A549 treated with AZD9567 at 1 μM for 4 hours (cell line): ENCODE results near the gene MYO15B. TPM values are rescaled to one million over a fixed set of nuclear protein-coding genes. Genes with fewer than 3 reads are reported as not detected.

ENCODE experiments used
- total RNA-seq: library from RNA; stranded (reverse); fragments of 200-300 nt; extraction: Qiagen RNA extraction; gene quantifications from 5 replicates; pipeline ENCODE4 v1.2.3, GENCODE V29; 2022; ENCODE audit not compliant: insufficient read depth

MYO15B gene
- total RNA-seq, result 30.7 to 53.7 TPM (median 43.5 TPM) in 5 replicates

DNA sequence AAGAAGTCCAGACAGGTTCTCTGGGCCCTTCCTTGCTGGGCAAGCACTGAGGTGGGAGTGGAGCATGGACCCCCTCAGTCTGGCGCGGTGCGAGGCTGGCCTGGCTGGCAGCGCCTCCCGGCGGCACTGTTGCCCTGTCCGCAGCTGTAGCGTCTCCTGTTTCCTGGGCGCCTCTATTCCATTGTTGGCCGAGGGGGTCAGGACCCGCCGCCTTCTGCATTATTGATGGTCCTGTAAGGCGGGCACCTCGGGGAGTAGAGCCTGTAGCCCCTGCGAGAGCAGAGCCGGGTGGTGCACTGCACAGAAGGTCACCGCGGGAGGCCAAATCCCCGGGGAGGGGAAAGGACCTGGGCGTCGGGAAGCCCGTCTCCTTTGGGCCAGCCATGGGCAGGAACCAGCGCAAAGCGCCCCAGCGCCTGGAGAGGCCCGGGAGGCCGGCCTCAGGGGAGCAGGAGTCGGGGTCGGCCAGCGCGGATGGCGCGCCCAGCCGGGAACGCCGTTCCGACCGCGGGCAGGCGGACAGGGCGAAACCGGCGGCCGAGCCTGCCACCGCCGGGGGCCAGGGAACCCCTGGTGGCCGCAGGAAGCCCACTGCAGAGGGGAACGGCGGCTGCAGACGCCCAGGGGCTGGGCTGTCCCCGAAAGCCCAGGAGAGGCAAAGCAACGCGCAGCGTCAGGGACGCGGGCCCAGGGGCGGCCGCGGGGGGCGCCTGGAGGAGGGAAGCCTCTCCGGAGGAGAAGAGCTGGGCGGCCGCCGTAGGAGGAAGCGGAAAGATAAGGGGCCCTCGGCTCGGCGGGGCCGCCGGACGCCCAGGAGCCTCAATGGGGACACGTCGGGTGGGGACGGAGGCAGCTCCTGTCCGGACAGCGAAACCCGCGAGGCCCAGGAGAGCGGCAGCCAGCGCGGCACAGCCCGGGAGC lies at the start of gene MYO15B:
Gene MYO15B, plus strand, starts transcription at position 126 of the 921 bp plus-strand sequence. Its CDS starts 258 bp downstream, at position 384.

DNA sequence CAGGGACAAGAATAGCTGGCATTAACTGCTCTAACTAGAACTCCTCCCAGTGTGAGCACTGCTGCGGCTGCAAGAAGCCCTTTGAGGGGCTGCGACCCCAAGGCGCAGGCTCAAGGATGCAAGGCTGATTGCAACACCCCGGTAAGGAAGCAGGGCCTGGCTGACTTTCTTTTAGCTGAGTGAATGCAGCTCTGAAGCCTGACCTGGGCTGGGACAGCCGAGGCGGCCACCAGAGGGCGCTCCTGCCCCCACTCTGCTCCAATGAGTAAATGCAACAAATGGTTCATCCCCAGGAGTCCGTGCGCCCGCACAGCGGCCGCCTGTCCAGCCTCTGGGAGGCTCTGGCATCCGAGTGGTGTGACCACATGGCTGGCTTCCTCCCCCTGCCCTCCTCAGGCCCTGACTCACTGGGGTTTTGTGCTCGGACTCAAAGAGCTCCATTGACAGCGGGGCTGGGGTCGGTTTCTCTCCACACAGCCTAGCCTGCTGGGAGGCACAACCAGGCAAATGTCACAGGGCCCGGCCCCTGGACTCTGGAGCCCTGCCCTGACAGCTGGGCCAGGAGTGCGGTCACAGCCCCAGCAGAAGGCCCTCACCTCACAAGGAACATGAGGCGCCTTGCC lies 45.4 kb downstream of the MYO15B start, which contains the start of gene SMIM5:
Gene SMIM5, plus strand, starts transcription at position 572 of the 623 bp plus-strand sequence. CDS start 6,768 bp downstream, outside the sequence.

DNA sequence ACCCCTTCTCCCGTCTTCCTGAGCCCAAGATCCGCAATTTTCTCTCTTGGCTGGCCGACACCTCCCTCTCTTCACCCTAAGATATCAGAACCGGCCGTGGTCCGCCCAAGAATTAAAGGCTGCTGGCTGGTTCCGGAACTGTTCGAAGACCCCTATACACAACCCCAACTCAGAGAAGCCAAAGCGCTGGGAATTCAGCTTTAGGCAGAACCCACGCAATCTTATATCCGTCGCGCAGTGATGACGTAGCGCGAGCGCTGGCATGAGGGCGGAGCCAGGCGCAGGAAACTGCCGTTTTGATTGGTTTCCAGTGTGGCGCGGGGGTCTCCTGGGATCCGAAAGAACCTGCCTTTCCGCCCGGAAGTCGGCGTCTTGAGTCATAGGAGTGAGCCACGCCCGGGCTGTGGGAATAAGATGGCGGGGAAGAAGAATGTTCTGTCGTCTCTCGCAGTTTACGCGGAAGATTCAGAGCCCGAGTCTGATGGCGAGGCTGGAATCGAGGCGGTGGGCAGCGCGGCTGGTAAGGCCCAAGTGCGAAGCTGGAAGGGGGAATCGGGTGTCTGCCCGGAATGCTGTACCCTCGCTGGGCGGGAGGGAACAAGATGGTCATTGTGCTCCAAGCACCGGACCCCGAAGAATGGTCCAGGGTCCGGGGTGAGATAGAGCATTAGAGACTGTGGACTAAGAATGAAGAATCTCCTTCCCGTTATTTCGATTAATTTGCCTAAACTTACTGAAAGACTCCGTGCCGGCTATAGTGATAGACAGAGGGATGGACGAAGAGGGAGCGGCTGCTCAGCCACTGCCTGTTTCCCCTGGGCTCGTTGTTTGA lies 79.6 kb downstream of the MYO15B start, which contains the start of the genes RECQL5 and SAP30BP:
Gene RECQL5, minus strand, starts transcription at position 196 of the 832 bp plus-strand sequence. CDS start 597 bp downstream, outside the sequence.
Gene SAP30BP, plus strand, starts transcription at position 380 of the 832 bp plus-strand sequence. Its CDS starts 35 bp downstream, at position 415.

Other genes with a start within 250 kb of the MYO15B start
- 90.0 to 100 TPM (median 98.6 TPM) in 5 replicates for gene GRB2, start 182.1 kb upstream of the MYO15B start, total RNA-seq
- 40.4 to 81.2 TPM (median 42.0 TPM) in 5 replicates for gene TMEM94, start 131.2 kb upstream of the MYO15B start, total RNA-seq
- gene CASKIN2, start 72.3 kb upstream of the MYO15B start, total RNA-seq, result 9.0 to 12.1 TPM (median 9.9 TPM) in 5 replicates
- gene TSEN54, start 71.3 kb upstream of the MYO15B start, total RNA-seq, result 37.9 to 51.8 TPM (median 46.7 TPM) in 5 replicates
- gene LLGL2, start 62.1 kb upstream of the MYO15B start, total RNA-seq, result 13.8 to 36.2 TPM (median 33.6 TPM) in 5 replicates
- gene SMIM5, start 45.6 kb downstream of the MYO15B start, total RNA-seq, result 0.64 to 0.79 TPM (median 0.72 TPM) in 4 of 5 replicates, not detected in the other
- 23.8 to 30.3 TPM (median 27.1 TPM) in 5 replicates for gene RECQL5, start 79.4 kb downstream of the MYO15B start, total RNA-seq
- 124 to 134 TPM (median 129 TPM) in 5 replicates for gene SAP30BP, start 79.5 kb downstream of the MYO15B start, total RNA-seq
- 79.7 to 102 TPM (median 95.5 TPM) in 5 replicates for gene ITGB4, start 133.7 kb downstream of the MYO15B start, total RNA-seq
- gene GALK1, start 177.4 kb downstream of the MYO15B start, total RNA-seq, result 64.4 to 81.9 TPM (median 77.0 TPM) in 5 replicates
- 24.9 to 41.9 TPM (median 29.4 TPM) in 5 replicates for gene UNK, start 197.0 kb downstream of the MYO15B start, total RNA-seq